ENCODE measurements around the gene FANCD2OS.
"Not testable (repeated sequence)": the region's sequence is repeated elsewhere in the genome, so short reads cannot be mapped to it uniquely, and the experiment has no call there.

Gene FANCD2OS

GRCh38 chr3:10108091-10108490, at the start of gene FANCD2OS:
Gene FANCD2OS, minus strand, starts transcription at chr3:10108255. Its CDS starts 3,481 bp downstream, at chr3:10104774.
- no peak for DNase-seq

DNA sequence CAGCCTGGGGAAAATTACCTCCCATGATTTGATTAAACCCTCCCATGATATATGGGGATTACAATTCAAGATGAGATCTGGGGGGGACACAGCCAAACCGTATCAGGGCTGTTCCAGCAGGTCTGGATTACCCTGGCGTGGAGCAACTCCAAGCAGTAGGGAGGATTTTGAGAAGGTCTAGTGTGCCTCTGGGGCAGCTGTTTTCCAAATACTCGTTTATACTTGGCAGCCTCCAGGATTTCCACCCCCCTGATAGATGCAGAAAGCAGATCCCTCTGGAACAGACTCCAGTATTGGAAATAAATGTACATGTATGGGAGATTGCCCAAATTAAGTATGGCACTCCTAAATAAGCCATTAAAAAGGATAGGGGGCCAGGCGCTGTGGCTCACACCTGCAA, 49.0 kb upstream of the FANCD2OS start:
- DNase-seq: no peak

DNA sequence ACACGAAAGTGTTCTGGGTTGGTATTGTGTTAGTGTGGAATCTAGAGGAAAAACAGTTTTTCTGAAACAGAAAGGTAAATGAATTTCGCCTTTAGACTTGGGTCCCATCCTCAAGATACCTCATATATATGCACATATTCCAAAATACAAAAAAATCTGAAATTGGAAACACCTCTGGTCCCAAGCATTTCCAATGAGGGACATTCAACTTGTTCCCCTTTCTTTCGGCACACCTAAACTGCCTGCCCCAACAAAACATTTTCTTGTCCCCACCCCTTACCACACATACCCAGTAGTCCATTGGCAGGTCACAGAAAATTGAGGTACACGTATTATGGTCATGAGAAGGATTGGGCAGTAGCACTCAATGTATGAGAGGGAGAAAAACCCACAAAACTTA, 47.6 kb upstream of the FANCD2OS start:
- no peak for DNase-seq

DNA sequence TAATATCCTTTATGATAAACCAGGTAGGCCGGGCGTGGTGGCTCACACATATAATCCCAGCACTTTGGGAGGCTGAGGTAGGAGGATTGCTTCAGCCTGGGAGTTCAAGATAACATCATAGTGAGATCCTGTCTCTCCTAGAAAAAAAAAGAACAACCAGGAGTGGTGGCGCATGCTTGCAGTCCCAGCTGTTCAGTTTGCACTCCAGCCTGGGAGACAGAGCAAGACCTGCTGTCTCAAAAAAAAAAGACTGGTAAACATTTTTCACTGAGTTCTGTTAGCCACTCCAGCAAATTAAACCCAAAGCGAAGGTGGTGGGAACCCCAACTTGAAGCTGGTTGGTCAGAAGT, 47.0 kb upstream of the FANCD2OS start:
- DNase-seq: no peak

DNA sequence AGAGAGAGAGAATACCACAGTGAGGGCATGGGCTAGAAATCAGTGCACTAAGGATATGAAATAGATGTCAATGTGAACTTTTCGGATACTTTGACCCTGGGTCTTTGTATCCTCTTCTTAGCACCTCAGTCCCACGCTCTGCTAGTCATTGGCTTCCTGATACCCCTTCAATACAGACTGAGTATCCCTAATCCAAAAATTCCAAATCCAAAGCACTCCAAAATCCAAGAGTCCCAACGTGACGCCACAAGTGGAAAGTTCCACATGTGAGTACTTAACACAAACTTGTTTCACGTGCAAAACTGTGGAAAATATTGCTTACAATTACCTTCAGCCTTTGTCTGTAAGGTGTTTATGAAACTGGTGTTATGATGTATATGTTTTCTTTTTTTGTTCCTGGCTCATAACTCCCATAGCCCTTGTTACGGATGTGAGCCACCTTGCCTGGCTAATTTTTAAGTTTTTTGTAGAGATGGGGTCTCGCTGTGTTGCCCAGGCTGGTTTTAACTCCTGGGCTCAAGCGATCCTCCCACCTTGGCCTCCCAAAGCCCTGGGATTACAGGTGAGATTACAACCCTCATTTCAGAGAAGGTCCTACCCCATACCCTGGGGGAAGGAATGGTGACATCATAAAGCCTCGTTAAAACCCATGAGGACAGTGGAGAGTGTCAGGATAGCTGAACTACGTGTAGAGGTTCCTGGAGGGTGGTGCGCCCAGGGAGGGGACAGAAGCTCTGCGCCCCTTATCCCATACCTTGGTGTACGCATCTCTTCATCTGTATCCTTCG, 46.5 kb upstream of the FANCD2OS start:
- DNase-seq: no peak

DNA sequence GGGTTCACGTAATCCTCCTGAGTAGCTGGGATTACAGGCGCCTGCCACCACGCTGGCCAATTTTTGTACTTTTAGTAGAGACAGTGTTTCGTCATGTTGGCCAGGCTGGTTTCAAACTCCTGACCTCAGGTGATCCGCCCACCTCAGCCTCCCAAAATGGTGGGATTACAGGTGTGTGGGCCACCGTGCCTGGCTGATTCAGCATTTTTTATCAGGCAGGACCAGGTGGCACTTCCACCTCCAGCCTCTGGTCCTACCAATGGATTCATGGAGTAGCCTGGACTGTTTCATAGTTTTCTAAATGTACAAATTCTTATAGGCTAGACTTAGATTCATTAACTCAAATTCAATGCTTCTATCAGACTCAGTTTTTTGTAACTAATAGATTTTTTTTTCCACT, 42.9 kb upstream of the FANCD2OS start:
- DNase-seq: no peak

GRCh38 chr3:10149226-10149625, 41.2 kb upstream of the FANCD2OS start:
- no peak for DNase-seq

DNA sequence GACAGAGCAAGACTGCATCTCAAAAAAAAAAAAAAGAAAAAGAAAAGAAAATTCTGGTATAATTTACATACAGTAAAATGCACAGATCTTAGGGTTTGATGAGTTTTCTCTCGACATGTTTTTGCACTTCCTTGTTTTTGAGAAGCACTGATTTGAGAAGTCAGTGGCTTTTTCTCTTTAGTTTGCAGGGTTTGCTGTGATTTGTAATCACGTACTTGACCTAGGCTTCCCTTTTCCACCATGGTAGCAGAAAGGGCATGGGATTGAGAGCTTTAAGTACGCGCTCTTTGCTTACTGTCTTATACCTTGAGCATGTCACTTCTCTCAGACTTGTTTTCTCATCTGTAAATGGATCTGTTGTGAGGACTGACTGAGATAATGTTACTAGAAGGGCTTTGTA, 37.6 kb upstream of the FANCD2OS start:
- DNase-seq: no peak

GRCh38 chr3:10142707-10143560, 34.9 kb upstream of the FANCD2OS start:
- peak; percentile 35 for DNase-seq

- no peak for DNase-seq
Observed at GRCh38 chr3:10140996-10141546, 33.0 kb upstream of the FANCD2OS start.

- DNase-seq: no peak
Observed at GRCh38 chr3:10137178-10137577, 29.1 kb upstream of the FANCD2OS start.

DNA sequence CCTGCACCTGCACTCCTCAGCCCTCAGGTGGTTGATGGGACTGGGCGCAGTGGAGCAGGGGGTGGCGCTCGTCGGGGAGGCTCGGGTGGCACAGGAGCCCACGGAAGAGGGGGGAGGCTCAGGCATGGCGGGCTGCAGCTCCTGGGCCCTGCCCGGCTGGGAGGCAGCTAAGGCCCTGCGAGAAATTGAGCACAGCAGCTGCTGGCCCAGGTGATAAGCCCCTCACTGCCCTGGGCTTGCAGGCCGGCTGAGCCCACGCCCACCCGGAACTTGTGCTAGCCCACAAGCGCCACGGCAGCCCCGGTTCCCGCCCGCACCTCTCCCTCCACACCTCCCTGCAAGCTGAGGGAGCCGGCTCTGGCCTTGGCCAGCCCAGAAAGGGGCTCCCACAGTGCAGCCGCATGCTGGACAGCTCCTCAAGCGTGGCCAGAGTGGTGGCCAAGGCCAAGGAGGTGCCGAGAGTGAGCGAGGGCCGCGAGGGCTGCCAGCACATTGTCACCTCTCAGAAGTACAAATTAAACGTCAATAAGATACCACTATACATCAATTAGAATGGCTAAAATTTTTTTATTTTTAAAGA, 28.5 kb upstream of the FANCD2OS start:
- DNase-seq: no peak

GRCh38 chr3:10135872-10136271, 27.8 kb upstream of the FANCD2OS start:
- not testable (repeated sequence) for DNase-seq

DNA sequence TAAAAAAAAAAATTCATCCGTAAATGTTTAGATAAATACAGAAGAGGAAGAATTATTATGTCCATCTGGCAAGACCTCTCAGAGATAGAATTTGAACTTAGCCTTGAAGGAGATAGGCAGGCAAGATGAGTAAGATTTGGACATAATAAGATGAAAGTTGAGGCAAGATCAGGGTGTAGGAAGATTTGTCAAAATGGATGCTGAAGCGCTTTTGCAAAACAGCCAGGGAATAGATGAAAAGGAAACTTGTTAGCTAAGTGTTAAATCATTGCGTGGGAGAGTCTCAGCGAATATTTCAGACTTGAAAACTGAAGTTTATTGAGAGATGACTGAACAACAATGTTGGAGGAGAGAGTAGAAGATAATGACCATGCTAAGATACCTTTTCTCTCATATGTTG, 14.7 kb upstream of the FANCD2OS start:
- DNase-seq: no peak

DNA sequence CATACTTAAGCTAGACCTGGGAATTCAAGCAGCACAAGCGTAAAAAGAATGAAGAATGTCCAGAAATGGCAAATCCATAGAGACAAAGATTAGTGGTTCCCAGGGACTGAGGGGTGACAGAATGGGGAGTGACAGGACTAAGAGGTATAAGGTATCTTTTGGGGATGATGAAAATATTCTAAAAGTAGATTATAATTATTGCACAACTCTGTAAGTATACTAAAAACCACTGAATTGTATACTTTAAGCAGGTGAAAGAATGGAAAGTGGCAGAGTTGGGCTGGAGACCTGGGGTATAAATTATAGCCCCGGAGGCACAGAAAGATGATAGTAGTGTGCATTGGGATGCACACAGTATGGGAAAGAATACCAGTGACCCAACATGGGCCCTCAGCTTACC, 13.0 kb upstream of the FANCD2OS start:
- DNase-seq: no peak

DNA sequence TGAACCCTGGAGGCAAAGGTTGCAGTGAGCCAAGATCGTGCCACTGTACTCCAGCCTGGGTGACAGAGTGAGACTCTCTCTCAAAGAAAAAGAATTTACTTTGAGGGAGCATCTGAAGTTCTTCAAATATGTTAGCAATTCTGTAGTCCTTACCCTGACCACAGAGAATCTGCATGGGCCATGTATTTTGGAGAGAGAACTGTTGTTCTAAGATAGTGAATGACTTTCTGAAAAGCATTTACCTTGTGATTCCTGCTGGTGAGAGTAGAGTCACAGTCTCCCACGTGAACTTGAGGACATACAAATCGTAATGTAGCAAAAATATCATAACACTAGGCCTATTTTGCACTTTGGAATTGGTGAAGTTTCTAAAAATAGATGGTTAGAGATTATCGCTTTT, 11.3 kb upstream of the FANCD2OS start:
- no peak for DNase-seq

GRCh38 chr3:10116928-10117327, 8.9 kb upstream of the FANCD2OS start:
- DNase-seq: no peak

- DNase-seq: no peak
Observed at GRCh38 chr3:10116138-10116460, 8.0 kb upstream of the FANCD2OS start.

GRCh38 chr3:10115326-10116137, 7.5 kb upstream of the FANCD2OS start, which contains the start of gene BRK1:
Gene BRK1, plus strand, starts transcription at chr3:10115675. Its CDS starts 27 bp downstream, at chr3:10115702.
- DNase-seq: peak; percentile 95

DNA sequence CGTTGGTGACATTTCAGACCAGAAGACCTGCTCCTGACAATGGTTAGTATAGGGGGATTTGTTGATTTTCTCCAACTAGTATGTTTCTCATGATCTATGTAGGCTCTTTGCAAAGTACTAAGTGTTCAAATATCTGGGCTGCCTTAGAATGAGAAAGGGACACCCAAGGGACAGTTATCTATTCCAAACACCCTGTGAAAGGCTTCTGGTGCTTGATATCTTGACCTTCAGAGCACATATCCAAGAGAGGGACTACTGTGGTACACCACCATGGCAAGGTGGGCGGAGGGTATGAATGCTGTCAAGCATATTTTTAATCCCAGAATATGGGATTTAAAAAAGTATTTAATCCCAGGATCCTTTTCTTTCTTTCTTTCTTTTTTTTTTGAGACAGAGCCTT, 1.1 kb downstream of the FANCD2OS start:
- DNase-seq: no peak

- DNase-seq: no peak
Observed at GRCh38 chr3:10099041-10099440, 9.0 kb downstream of the FANCD2OS start.

DNA sequence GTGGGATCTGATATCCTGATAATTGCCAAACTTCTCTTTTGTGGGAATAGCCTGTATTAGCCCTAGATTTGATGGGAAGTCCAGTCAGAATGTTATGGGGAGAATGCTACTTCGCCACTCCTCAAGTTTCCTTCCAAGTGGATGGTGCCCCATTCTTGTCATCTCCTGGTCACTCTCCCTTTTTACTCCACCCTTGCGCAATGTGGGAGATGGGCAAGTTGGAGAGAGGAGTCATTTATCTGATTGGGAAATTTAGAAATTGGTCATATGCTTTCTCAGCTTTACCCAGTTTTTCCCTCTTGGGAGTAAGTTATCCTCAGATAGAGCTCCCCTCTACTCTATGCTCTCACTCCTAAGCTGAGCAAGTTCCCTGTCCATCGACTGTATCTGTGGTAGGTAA, 14.4 kb downstream of the FANCD2OS start:
- DNase-seq: no peak

GRCh38 chr3:10091387-10091786, 16.7 kb downstream of the FANCD2OS start:
- DNase-seq: not testable (repeated sequence)

Data from CD4-positive, alpha-beta T cell treated with Interleukin-6 for 4 hours (primary cell).